NCI-H2107 (cell line): ENCODE results near the gene ING5.

Source experiments
- DNase-seq: peaks from one replicate; lab custom pipeline; 2025; lab: John Stamatoyannopoulos, UW

Gene ING5

DNA sequence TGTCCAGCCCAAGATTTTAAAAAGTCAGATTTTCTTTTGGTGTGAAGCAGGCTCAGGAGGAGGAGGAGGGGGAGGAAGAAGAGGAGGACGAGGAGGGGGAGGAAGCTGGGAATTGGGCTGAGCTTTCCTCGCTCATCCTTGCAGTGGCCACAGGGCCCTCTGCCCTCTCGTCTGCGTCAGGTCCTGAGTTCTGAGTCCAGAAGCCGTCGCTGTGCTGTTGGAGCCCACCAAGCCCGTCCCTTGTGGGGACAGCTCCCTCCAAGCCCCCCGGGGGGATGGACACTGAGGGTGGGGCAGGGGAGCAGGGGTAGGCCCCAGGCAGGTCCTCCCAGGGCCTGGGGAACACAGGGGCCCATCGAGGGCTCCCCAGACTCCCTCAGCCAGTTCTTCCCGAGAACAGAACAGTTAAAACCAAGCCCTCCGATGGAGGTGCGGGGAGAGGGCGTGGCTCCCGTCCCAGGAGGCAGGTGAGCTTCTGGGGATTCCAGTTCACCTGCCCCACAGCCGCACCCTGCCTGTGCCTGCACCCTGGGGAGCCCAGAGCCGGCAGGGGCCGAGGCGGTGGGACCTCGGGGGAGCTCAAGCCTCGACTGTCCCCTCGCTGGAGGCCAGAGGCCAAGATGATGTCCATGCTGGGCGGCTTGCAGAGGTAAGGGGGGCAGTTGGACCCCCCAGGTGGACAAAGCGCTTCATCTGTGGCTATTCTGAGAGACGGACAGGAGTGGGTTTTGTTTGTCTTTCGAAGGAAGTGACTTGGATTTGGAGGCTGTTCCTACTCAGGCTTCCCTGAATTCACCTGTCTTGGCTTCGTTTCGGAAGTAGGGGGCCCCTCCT, 74.7 kb downstream of the ING5 start, which contains the start of gene GAL3ST2:
Gene GAL3ST2, plus strand, starts transcription at position 487 of the 834 bp plus-strand sequence. Its CDS starts 134 bp downstream, at position 621.
- no peak for DNase-seq

DNA sequence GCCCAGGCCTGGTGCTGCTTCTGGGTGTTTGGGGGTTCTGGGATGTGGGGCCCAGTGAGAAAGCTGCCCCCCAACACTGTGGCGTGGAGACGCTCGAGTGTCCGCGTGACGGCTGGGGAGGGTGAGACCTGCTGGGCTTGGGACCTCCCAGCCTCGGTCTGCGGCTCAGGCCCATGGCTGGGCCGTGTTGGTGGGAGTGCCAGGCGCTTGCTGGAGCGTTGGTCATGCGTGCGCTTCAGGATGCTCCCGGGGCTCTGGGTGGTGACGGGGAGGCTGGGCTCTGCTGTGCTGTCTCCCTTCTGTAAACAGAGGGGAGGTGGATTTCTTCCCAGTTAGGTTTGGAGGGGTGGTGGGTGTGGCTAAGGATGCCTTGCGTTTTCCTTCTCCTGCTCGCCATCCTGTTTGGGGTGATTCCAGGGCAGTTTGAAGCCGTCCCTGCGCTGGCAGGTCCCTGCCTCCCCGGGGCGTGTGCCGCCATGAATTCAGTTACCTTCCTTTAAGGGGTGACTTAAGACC, 75.4 kb downstream of the ING5 start:
- DNase-seq: no peak

DNA sequence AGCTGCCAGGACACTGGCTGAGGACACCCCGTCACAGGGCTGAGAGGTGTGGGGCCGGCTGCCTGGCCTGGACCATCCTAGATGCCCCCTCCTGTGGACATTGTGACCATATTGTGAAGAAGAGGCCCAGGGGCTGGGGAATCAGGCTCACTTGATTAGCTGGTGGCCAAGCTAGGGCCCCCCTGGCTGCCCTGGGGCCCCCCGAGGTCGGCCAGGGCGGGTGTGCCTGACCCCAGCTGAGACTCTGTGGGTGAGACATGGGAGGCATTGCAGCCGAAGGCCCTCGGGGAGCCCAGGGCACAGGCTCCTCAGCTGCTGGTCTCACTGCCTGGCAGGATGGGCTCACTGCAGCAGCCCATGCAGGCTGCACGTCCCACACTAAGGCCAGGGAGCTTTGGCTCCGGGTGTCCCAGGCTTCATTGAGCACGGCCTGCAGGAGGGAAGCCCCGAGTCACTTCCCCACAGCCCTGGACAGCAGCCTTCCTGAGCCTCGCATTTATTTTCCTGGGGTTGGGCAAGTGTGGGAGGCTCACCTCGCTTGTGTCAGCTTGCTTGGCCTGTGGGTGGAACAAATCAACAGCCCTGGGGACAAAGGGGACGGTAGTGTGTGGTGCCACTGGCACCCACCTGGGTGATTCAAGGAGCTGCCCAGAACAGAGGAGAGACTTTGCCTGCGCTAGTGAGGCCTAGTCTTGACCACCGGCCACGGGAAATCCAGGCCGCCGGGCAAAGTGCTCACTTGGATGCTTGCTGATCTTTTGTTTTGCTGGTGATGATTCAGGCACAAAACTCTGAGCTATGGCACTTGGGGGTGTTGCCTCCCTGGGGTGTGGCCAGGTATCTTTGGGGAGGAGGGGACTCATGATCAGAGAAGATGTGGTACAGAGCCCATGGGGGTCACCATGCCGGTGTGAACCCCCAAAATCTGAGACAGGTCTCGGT, 76.1 kb downstream of the ING5 start:
- DNase-seq: no peak
